Pancreas (tissue), 10 donors: ENCODE measurements around the gene PXMP4. TPM values are rescaled to one million over a fixed set of nuclear protein-coding genes. Genes with fewer than 3 reads are reported as not detected.

Source experiments
- ATAC-seq, 4 donors: fragments of 200-7000 bp; cut with Tn5 transposase; one replicate each; pipeline versions ENCODE4 v1.8.0 to v1.9.1; 2020; ENCODE audit warnings: mild to moderate bottlenecking in 4 of 4, moderate library complexity in 4 of 4
- DNase-seq, 6 donors: peaks; one replicate each; pipeline ENCODE4 v3.0.0-alpha.2; 2020
- FAIRE-seq: peaks from 2 replicates; lab custom pipeline; 2012; peaks lifted over from hg19 to GRCh38; lab: Jason Lieb, UNC
- H3K27ac ChIP-seq, 4 donors: fragments of 200-600 bp; sonication (generic); 1 replicate in 3 of 4; 2 replicates in 1 of 4; pipeline versions ENCODE4 v1.5.0 to v1.8.0; 2020
- H3K27me3 ChIP-seq, 4 donors: fragments of 200-600 bp; one replicate each; pipeline ENCODE4 v1.8.0; 2021
- H3K36me3 ChIP-seq, 3 donors: fragments of 200-600 bp; sonication (generic) in 1 of 3; one replicate each; pipeline versions ENCODE4 v1.5.0 to v1.8.0; 2020 to 2021
- H3K4me1 ChIP-seq, 3 donors: fragments of 200-600 bp; one replicate each; pipeline ENCODE4 v1.8.0; 2021
- H3K4me3 ChIP-seq, 4 donors: fragments of 200-600 bp; sonication (generic) in 2 of 4; one replicate each; pipeline versions ENCODE4 v1.5.0 to v1.8.0; 2020 to 2021
- H3K9me3 ChIP-seq, 4 donors: fragments of 200-600 bp; one replicate each; pipeline ENCODE4 v1.8.0; 2021
- WGBS, 2 donors: extraction: QIAGEN DNeasy Blood & Tissue Kit; methylation state at CpG; one replicate each; pipeline ENCODE4 v1.1.7; 2013; 5-methylcytosine and 5-hydroxymethylcytosine counted together
- intact Hi-C, 3 donors: fragments of 100-400 bp; cut with DNase I; formaldehyde crosslinking; loops; one replicate each; pipeline versions ENCODE4 v1.11.1 to v1.14.2; 2022
- polyA plus RNA-seq, 2 donors: library from polyadenylated mRNA; stranded (reverse); fragments of 200-250 nt; gene quantifications; one replicate each; pipeline ENCODE4 v1.2.3, GENCODE V29; 2013
- total RNA-seq, 6 donors: library from RNA; stranded (reverse); fragmentation: NEBNext Ultra II Directional in 4 of 6; extraction: Animal tissue kit (Norgen Biotek cat#: 25700) in 4 of 6; gene quantifications; one replicate each; pipeline versions ENCODE4 v1.2.1 to v1.2.4, GENCODE V29; 2021 to 2023
- TF ChIP-seq, protein P1 (sequence below), 4 donors: fragments of 200-600 bp; sonication (generic) in 3 of 4; IDR thresholded peaks; one replicate each; pipeline versions ENCODE4 v1.5.0 to v1.8.0; 2021; ENCODE audit warnings: antibody characterized with exemption in 4 of 4
- donor health status: healthy with polysubstance abuse.
- donor health status: DM: no; HTN: no; CAD: no; lungs with moderate emphysema.
- donor health status: DM: no; HTN: no; CAD: no.
- donor health status: control.
- donor health status: control.
- donor health status: Bipolar disorder and iron deficiency.
- donor health status: DM: yes; HTN: yes; CAD: no.
- donor health status: DM: no; HTN: no; CAD: no.
- donor health status: DM: no; HTN: no; CAD: no.
- donor health status: DM: yes; HTN: yes; CAD: no.

The PXMP4 gene
- total and polyA plus RNA-seq, 8 donors: 2.1 to 8.2 (median 5.4) TPM

DNA sequence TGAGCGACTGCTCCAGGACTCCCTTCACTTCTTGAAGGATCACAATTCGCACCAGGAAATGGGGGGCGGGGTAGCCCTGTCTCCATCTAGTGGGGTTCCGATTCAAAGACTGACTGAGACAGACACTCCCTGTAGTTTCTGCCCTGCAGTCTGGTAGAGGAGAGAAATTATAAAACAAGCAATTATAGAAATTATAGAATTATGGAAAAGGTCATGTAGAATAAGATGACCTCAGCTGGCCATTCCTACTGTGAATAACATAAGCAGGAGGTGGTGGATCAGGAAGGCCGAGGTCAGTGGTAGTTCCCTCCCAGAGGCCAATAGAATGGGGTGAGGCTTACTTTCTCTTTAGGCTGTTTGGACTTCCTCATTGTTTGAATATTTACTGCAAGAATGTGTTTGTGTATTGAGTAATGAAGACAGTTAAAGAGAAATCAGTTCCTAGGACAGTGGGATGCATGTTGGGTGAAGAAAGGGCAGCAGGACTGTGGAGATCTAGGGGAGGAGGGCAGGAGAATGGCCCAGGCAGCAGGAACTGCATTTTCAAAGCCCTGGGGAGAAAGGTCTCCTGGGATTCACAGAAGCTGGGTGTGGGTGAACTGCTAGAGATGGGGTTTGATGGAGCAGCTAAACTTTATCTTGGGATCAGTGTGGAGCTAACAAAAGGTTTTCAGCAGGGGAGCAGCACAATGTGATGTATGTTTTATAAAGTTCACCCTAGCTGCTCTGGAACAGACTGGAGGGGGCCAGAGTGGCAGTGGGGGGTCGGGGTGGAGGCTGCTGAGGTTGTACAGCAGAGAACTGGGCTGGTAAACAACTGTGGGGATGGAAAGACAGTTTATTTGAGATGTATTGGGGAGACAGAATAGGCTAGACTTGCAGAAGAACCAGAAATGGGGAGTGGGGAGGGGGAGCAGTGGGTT is 13.8 kb upstream of the PXMP4 start:
- 61 to 77% methylated on average over 6 of the region's 6 CpGs for WGBS, 2 donors
- ATAC-seq: peak in 3 of 4 donors; percentile 12 to 48 (median 33)
- Histone ChIP-seq H3K4me3 (peak overlapping the region in 1 of 4 donors; percentile 59), H3K9me3 (no peaks in the 10 kb centered on the region), H3K27ac (peak overlapping the region; percentile 89 to 96 (median 92)), H3K4me1 (peaks cover 3 to 14% (median 9%) of the 10 kb centered on the region in 3 donors), H3K36me3 (no peaks in the 10 kb centered on the region), H3K27me3 (no peaks in the 10 kb centered on the region)
- TF ChIP-seq, protein P1, sequence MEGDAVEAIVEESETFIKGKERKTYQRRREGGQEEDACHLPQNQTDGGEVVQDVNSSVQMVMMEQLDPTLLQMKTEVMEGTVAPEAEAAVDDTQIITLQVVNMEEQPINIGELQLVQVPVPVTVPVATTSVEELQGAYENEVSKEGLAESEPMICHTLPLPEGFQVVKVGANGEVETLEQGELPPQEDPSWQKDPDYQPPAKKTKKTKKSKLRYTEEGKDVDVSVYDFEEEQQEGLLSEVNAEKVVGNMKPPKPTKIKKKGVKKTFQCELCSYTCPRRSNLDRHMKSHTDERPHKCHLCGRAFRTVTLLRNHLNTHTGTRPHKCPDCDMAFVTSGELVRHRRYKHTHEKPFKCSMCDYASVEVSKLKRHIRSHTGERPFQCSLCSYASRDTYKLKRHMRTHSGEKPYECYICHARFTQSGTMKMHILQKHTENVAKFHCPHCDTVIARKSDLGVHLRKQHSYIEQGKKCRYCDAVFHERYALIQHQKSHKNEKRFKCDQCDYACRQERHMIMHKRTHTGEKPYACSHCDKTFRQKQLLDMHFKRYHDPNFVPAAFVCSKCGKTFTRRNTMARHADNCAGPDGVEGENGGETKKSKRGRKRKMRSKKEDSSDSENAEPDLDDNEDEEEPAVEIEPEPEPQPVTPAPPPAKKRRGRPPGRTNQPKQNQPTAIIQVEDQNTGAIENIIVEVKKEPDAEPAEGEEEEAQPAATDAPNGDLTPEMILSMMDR (IDR thresholded peaks at IDR 0.05): no peak
- intact Hi-C loops: no loop called here
- FAIRE-seq: no peak
- DNase-seq: peak in 1 of 6 donors; percentile 35

DNA sequence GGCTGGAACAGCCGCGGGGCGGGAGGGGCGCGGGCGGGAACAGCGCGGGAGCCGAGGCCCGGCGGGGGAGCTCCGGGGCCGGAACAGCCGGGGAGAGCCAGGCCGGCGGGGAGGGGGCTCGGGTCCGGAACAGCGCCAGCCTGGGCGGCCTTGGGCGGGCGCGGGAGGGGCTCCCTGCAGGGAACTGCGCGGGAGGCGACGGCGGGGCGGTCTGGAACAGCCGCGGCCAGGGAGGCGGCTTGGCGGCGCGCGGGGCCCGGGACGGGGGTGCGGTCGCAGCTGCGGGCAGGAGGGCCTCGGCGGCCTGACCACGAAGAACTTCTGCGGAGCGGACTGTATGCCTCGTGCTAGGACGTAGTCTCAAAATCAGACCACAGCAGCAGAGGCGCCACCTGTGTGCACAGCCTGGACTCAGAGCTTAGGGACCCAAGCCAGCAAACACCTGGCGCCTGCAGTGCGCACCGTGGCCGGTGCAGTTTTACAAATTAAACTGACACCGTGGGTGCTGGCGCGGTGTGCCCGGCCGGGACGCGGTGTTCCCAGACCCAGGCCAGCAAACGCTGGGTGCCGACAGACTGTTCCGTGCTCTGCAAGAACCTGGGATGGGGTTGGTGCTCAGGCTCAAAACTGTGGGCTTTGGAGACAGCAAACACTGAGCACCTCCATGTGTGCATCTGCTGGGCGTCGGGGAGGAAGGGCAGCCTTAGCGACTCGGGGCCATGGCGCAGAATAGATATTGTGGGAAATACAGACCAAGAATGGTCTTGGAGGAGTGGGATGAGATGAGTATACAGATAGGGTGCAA is 12.3 kb upstream of the PXMP4 start:
- intact Hi-C loops: no loop called here
- FAIRE-seq: no peak
- peak; percentile 78 to 85 (median 84) for ATAC-seq
- 1 to 2% methylated on average over 58 to 68 of the region's 68 CpGs for WGBS, 2 donors
- Histone ChIP-seq H3K36me3 (no peaks in the 10 kb centered on the region), H3K4me1 (peaks cover 3 to 14% (median 9%) of the 10 kb centered on the region in 3 donors), H3K4me3 (peak overlapping the region; percentile 10 to 59 (median 41)), H3K9me3 (no peaks in the 10 kb centered on the region), H3K27ac (peak overlapping the region; percentile 89 to 96 (median 92)), H3K27me3 (no peaks in the 10 kb centered on the region)
- TF ChIP-seq, protein P1 (IDR thresholded peaks at IDR 0.05): no peak
- peak in 5 of 6 donors; percentile 91 to 97 (median 94) for DNase-seq

DNA sequence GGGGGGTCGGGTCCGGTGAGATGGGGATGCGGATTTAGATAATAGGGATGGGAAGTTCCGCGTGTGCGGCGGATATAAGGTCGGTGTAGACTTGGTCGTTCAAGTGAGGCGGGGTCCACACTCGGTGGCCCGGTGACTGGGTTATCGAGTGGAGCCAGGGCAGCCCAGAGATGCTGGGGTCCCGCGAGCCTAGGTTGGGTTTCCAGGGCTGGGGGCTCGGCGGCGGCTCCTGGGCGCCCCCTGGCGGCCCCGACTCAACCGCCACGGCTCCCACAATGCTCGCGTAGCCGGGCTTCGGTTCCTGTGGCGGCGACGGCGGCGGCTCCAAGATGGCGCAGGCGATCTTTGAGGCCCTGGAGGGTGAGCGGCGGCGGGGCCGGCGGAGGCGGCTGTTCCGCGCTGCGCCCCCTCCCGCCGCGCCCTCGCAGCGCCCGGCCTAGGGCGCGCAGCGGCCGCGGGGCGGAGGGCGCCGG is 11.6 kb upstream of the PXMP4 start, which contains the start of gene ZNF341:
ZNF341 (plus strand) TSS at position 304 of the 473 bp plus-strand sequence; CDS start at position 330, 26 bp downstream.
- peak within 1 kb of the TSS; percentile 16 to 59 (median 41) for H3K4me3 ChIP-seq
- TF ChIP-seq, protein P1 (IDR thresholded peaks at IDR 0.05): peak; percentile 77 to 85 (median 82)
- DNase-seq (peak; percentile 86 to 96 (median 92)), ATAC-seq (peak in 3 of 4 donors; percentile 76 to 82 (median 79)), FAIRE-seq (no peak)
- H3K27me3 ChIP-seq: no peaks in the 10 kb centered on the region
- H3K4me1 ChIP-seq: peaks cover 3 to 14% (median 9%) of the 10 kb centered on the region in 3 donors
- WGBS, 2 donors: 4 to 9% methylated on average over 19 to 57 of the region's 57 CpGs
- intact Hi-C loops: no loop called here
- H3K27ac ChIP-seq: peak within 1 kb of the TSS; percentile 89 to 96 (median 92)
- no peaks in the 10 kb centered on the region for H3K36me3 ChIP-seq
- no peaks in the 10 kb centered on the region for H3K9me3 ChIP-seq

DNA sequence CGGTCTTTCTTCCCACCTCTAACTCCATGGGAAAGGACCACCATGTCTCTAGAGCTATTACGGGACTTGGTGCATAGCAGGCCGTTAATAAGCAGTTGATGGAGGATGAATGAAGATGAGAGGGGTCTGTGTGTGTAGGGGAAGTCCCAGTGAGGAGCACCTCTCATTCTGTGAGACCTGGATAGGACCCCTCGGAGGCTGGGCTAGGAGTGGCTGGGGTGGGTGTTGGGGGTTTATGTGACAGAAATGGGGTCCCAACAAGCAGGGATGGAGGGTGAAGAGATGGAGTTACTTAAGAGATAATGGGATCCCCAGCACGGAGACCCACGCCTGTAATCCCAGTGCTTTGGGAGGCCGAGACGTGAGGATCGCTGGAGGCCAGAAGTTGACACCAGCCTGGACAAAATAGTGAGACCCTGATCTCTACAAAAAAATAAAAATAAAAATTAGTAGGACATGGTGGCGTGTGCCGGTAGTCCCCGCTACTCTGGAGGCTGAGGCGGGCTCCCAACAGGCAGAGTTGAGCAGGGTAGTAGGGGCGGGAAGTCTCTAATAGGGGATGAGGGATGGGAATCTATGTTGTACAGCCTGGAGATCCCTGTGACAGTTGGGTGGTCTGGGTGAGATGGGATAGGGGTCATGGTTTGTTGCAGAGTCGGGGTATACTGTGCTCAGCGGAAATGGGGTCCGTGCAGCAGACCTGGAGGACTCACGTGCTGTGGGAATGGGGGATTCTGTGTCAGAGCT is 11.0 kb upstream of the PXMP4 start:
- peak overlapping the region; percentile 84 to 96 (median 90) for H3K27ac ChIP-seq
- FAIRE-seq: no peak
- peaks cover 3 to 14% (median 9%) of the 10 kb centered on the region in 3 donors for H3K4me1 ChIP-seq
- no peak for ATAC-seq
- H3K9me3 ChIP-seq: no peaks in the 10 kb centered on the region
- DNase-seq: peak in 2 of 6 donors; percentile 34 to 37
- H3K27me3 ChIP-seq: no peaks in the 10 kb centered on the region
- WGBS, 2 donors: 81 to 85% methylated on average over 18 of the region's 18 CpGs
- H3K4me3 ChIP-seq: peak overlapping the region; percentile 16 to 59 (median 33)
- TF ChIP-seq, protein P1 (IDR thresholded peaks at IDR 0.05): no peak
- intact Hi-C loops: no loop called here
- H3K36me3 ChIP-seq: no peaks in the 10 kb centered on the region
